Activated T-cell treated with anti-CD3 and anti-CD28 coated beads for 4 hours (primary cell): ENCODE results near the gene THUMPD1.

Experiments used
- DNase-seq: peaks from one replicate; pipeline ENCODE4 v3.0.0-alpha.2; 2020

THUMPD1 gene

DNA sequence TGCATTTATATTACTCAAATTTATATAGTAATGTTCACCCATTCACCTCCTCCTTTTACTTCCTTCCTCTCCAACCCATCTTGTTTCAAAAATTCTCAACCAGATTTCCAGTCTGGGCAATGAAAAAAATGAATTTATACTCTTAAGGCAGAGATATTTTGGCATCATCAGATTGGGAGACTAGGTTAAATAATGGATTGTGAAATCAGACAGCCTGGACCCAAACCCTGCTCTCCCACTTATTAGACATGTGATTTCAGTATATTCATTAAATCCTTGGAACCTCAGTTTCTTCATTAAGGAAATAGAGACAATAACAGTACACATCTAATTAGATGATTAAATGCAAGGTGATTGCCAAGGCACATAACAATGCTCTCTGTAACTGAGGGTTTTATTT lies 52.0 kb downstream of the THUMPD1 start:
- DNase-seq: no peak

DNA sequence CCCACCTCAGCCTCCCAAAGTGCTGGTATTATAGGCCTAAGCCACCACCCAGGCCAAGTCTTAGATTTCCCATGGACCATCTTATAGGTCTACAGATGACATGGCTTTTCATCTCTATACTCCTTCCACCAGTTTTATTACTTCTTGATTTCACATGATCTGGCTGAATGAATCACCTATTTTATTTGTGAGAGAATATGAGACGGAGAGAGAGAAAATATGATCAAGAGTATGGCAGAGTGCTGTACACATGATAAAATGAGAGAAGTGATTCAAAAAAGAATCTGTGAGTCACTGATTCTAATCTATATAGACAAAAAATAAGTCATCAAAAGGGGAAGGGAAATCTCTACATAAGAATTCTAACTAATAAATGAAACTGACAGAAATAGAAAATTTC lies 57.8 kb downstream of the THUMPD1 start:
- no peak for DNase-seq
